Gastroesophageal sphincter (tissue), 3 donors: ENCODE measurements around the gene SPR.

Source experiments
- CTCF ChIP-seq, 4 experiments: fragments of 200-600 bp in 2 of 4; fragments of 450-650 bp in 2 of 4; sonication (generic) in 1 of 4; IDR thresholded peaks; one replicate each; pipeline ENCODE4 v1.5.1; 2017 to 2019; ENCODE audit warnings: antibody characterized with exemption in 4 of 4, mild to moderate bottlenecking in 2 of 4, moderate library complexity in 2 of 4
- POLR2A ChIP-seq, 2 donors: fragments of 450-650 bp; IDR thresholded peaks; one replicate each; pipeline ENCODE4 v1.6.1; 2017; ENCODE audit warnings: antibody characterized with exemption in 2 of 2, mild to moderate bottlenecking in 2 of 2, moderate library complexity in 1 of 2

- TF ChIP-seq CTCF (IDR thresholded peaks at IDR 0.05) (no peak), POLR2A (IDR thresholded peaks at IDR 0.05) (no peak)
Measured at GRCh38 chr2:72871060-72871459, 16.1 kb upstream of the SPR start.
